Measurements from ENCODE around the gene LMX1A.

The LMX1A gene

GRCh38 chr1:165325460-165326203, 30.9 kb downstream of the LMX1A start:
- DNase-seq (ENCODE audit: low read depth in 2 of 2), result no peak

- no peak for DNase-seq (ENCODE audit: low read depth in 2 of 2)
Measured at GRCh38 chr1:165324050-165324449, 32.5 kb downstream of the LMX1A start.

- DNase-seq (ENCODE audit: low read depth in 2 of 2), result no peak
Measured at GRCh38 chr1:165317612-165318011, 38.9 kb downstream of the LMX1A start.

GRCh38 chr1:165316153-165316772, 40.3 kb downstream of the LMX1A start:
- DNase-seq (ENCODE audit: low read depth in 2 of 2), result no peak

GRCh38 chr1:165315481-165315880, 41.0 kb downstream of the LMX1A start:
- no peak for DNase-seq (ENCODE audit: low read depth in 2 of 2)

DNA sequence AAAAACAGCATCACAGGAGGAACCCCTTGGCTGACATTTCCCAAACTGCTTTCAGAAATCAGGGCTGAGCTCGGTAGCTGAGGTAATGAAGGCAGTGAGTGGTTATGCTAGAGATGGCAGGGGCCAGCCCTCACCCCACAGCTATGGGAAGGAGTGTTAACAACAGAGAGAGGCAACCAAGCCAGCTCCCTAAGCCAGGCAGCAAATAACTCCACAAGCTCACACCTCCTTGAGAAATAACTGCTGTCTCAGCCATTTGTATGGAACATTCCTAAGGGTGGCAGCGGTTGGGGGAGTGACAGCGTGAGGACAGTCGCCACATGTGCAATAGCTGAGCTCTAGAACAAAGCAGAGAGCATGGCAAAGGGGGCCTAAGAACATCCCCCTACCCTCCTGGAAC, 42.6 kb downstream of the LMX1A start:
- no peak for DNase-seq (ENCODE audit: low read depth in 2 of 2)

GRCh38 chr1:165312591-165312990, 43.9 kb downstream of the LMX1A start:
- no peak for DNase-seq (ENCODE audit: low read depth in 2 of 2)

GRCh38 chr1:165306543-165307434, 49.7 kb downstream of the LMX1A start:
- no peak for DNase-seq (ENCODE audit: low read depth in 2 of 2)

DNA sequence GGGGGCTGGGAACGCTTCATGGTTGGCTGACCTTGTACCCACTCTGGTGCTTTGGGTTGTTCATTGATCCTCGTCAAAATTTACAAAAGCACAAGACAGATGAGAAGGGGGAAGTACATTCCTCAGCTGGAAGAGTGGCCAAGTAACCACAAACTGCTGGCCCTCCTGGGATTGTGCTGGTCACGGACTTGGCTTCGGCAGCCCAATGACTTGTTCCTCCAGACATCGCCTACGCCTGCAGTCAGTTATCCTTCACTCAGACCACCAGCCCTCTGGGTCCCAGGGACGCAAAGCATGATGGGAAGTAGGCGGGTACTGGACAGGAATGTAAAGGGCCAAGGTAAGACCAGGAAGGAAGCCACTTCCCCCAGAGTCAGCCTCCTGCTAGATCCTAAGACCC, 53.1 kb downstream of the LMX1A start:
- DNase-seq (ENCODE audit: low read depth in 2 of 2), result no peak

- no peak for DNase-seq (ENCODE audit: low read depth in 2 of 2)
Measured at GRCh38 chr1:165300400-165300903, 56.1 kb downstream of the LMX1A start.

DNA sequence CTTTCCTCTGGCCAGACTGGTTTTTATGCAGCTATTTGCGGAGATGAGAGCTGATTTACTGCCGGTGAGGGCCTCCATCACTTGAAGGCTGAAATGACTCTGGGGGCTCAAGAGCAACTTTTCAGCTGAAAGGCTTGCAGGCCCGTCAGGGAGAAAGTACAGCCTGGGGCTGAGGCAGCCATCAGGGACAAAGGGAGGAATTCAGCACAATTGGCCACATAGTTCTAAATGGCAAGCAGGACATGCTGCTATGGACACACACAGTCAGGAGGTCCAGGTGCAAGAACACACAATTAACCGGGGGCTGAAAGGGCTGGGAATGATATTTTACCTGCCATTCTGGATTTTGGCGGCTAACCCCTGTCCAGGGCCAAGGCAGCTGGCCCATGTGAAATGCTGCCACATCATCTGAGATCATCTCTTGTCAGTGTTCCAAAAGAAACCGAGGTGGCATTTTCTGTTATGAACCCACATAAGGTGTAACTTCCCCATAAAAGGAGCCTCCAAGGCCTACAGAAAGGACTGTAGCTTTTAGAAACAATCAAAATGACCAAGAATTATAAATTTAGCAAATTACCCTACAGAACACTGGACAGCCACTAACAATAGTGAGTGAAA, 58.2 kb downstream of the LMX1A start:
- no peak for DNase-seq (ENCODE audit: low read depth in 2 of 2)

DNA sequence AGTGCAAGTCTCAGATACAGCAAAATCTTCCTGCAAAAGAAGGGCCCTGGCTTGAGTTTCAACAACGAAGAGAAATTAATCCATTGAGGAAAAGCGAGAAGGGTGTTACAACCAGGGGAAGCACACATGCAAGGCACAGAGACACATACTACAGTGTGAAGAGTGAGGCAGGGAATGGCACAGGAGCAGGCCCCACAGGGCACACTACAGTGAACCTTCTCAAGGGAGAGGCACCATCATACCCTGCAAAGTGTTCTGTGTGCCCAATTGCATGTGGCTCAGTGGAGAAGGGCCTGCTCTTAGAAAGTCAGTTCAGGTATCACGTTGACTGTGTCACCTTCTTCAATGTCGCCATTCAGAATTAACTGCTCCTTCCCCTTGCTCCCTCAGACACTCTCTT, 60.3 kb downstream of the LMX1A start:
- DNase-seq (ENCODE audit: low read depth in 2 of 2), result no peak

DNA sequence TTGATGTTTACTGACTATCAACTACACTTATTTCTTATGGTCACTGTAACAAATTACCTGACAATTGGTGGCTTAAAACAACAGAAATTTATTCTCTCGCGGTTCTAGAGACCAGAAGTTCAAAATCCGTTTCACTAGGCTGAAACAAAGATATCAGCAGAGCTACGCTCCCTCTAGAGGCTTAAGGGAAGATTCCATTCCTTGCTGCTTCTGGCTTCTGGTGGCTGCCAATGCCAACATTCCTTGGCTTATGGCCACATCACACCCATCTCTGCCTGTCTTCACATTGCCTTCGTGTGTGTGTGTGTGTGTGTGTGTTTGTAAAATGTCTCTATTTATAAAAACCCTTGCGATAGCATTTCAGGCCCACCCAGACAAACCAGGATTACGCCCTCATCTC, 66.4 kb downstream of the LMX1A start:
- DNase-seq (ENCODE audit: low read depth in 2 of 2), result no peak

GRCh38 chr1:165289556-165289955, 67.0 kb downstream of the LMX1A start:
- DNase-seq (ENCODE audit: low read depth in 2 of 2), result no peak

DNA sequence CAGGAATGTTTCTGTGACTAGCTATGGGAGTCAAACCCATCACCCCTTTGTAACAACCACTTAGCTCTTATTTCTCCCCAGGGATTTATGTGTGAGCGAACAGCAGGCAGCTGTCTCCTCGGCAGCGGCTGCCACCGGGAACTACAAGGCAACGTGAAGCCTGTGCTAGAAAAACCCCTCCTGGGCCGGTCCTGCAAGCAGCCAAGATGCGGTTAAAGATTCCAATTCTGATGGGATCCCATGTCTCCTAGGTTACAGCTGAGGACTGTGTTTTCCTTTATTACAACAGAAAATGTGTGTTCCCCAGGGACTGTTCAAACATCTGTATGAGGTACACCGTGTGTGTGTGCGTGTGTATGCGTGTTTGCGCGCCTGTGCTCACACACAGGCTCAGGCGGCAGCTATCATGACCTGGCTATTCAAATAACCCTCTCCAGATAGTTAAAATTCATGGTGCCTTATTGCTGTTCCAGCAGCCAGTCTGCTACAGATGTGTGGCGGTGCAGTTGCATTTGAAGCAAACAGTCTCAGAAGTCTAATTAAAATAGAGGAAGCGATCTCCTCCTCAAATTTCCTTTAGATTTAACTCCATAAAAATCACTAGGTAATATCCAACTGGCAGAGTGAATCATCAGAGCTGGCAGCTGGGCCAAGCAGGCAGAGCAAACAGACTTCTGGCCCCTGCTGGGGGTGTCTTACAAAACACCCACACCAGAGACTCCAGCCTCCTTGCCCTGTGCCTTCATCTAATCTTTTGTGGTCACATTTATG, 68.0 kb downstream of the LMX1A start:
- DNase-seq (ENCODE audit: low read depth in 2 of 2), result no peak

DNA sequence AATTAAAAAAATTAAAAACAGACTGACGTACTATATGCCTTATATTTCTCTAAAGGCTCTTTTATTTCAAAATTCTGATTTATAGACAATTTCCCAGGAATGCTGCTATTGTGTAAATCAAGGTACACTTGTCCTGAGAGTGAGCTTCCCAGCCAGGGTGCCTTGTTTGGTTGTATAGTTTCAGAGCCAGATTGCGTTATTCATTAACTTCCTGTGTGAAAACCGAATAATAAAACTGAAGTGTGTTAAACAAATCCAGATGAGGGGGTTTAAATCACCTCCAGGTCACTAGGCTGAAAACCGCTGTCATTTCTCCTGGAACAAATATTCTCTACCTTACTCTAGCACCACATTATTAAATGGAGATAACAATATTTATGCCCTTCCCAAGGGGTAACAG, 68.7 kb downstream of the LMX1A start:
- DNase-seq (ENCODE audit: low read depth in 2 of 2), result no peak

- no peak for DNase-seq (ENCODE audit: low read depth in 2 of 2)
Measured at GRCh38 chr1:165287329-165287728, 69.2 kb downstream of the LMX1A start.

DNA sequence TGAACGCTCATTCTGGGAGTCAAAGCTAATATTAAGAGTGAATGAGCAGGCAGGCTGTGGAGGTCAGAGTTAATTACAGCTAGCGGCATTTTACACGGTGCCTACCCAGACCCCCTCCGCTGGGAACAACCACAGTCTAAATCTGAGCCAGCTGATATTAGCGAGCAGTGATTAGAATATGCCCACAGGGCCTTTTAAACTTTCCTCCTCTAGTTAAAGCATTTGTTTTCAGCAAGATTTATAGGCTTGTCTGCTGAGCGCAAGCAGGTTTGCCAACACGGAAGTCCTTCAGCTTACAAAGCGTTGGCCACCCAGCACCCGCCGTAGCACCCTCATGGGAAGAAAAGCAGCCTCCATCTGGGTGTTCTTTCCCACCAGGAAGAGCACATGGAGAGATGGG, 72.1 kb downstream of the LMX1A start:
- no peak for DNase-seq (ENCODE audit: low read depth in 2 of 2)

DNA sequence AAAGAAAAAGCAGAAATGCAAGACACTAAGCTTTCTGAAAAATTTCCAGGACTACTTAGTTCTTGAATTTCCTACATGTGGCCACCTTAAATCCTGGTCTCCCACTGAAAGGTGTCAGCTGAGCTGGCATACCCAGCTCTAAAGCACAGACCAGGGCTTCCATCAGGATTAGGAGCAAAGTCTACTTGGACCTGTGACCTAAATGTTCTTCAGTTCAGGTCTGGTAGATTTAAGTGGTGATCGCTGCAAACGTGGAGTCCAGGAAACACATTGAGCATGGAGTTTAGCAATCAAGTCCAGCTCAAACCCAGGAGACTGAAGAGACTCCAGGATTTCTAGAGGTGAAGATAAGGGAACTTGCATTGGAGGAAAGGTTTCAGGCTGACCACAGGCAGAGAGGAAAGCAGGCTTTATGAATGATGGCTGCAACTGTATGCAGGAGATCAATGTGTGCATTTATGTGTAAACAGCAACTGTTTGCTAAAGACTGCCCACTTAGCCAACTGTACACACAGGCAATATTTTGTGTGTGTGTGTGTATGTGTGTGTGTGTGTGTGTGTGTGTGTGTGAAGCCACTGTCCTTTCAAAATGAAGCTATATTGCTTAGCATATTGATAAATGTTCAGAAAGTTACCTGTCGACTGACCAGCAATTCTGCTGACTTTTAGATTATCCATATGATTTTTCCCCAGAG, 75.2 kb downstream of the LMX1A start:
- no peak for DNase-seq (ENCODE audit: low read depth in 2 of 2)

DNA sequence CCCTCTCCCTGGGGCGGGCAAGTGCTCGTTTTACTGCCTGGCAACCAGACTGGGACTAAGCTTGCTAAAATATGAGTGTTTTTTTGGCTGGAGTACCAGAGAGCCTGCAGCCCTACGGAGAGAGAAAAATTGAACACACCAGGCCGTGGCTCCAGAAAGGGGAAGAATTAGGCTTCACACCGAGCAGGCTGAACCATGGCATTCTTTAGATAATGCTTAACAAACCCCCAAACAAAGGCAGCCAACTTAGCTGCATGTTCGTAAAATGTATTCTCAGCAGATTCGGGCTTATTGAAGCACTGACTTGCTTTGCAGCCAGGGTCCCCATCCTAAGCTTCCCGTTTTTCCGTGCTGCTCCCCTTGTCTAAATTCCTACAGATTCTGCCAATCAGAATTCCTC, 76.6 kb downstream of the LMX1A start:
- no peak for DNase-seq (ENCODE audit: low read depth in 2 of 2)

DNA sequence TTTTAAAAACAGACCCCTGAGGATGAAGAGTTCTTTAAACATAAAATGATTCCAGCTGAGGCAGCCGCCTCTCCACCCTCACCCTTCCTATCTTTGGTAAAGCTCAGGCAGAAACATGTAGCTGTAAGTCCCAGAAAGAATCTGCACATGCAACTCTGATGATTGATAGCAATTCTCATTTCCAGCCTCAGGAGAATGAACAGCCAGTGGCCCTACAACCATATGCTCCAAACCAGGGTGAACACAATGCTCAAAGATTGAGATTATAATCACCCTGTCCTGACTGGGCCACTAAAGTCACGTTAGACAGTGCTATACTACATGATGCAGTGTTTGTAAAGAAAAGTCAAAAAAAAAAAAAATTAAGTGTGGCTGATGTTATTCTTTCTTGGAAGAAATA, 80.2 kb downstream of the LMX1A start:
- no peak for DNase-seq (ENCODE audit: low read depth in 2 of 2)

All from stimulated activated CD4-positive, alpha-beta T cell treated with anti-CD3 and anti-CD28 coated beads, Interleukin-15, amount 100 ng/mL, for 48 hours (primary cell).